ENCODE measurements around the gene ODC1.
A peak's percentile ranks its signal among the peaks of the same experiment; 100 is the strongest.

The ODC1 gene

GRCh38 chr2:10402062-10402585 lies 46.0 kb downstream of the ODC1 start:
- DNase-seq (ENCODE audit: low read depth in 2 of 3, low spot score in 2 of 3): no peak

GRCh38 chr2:10400978-10401951 lies 46.9 kb downstream of the ODC1 start:
- DNase-seq (ENCODE audit: low read depth in 2 of 3, low spot score in 2 of 3): no peak

GRCh38 chr2:10400568-10400977 lies 47.6 kb downstream of the ODC1 start:
- peak in 1 of 3 experiments; percentile 45 for DNase-seq (ENCODE audit: low read depth in 2 of 3, low spot score in 2 of 3)

GRCh38 chr2:10400002-10400401 lies 48.1 kb downstream of the ODC1 start:
- DNase-seq (ENCODE audit: low read depth in 2 of 3, low spot score in 2 of 3): no peak

- no peak for DNase-seq (ENCODE audit: low read depth in 2 of 3, low spot score in 2 of 3)
Measured at GRCh38 chr2:10399358-10399757, 48.8 kb downstream of the ODC1 start.

- no peak for DNase-seq (ENCODE audit: low read depth in 2 of 3, low spot score in 2 of 3)
Measured at GRCh38 chr2:10398496-10398895, 49.6 kb downstream of the ODC1 start.

GRCh38 chr2:10397878-10398277 lies 50.2 kb downstream of the ODC1 start:
- no peak for DNase-seq (ENCODE audit: low read depth in 2 of 3, low spot score in 2 of 3)

GRCh38 chr2:10397297-10397875 lies 50.7 kb downstream of the ODC1 start:
- DNase-seq (ENCODE audit: low read depth in 2 of 3, low spot score in 2 of 3): no peak

- no peak for DNase-seq (ENCODE audit: low read depth in 2 of 3, low spot score in 2 of 3)
Measured at GRCh38 chr2:10396464-10396863, 51.7 kb downstream of the ODC1 start.

GRCh38 chr2:10395893-10396292 lies 52.2 kb downstream of the ODC1 start:
- no peak for DNase-seq (ENCODE audit: low read depth in 2 of 3, low spot score in 2 of 3)

- DNase-seq (ENCODE audit: low read depth in 2 of 3, low spot score in 2 of 3): no peak
Measured at GRCh38 chr2:10393640-10393982, 54.5 kb downstream of the ODC1 start.

- DNase-seq (ENCODE audit: low read depth in 2 of 3, low spot score in 2 of 3): no peak
Measured at GRCh38 chr2:10392951-10393639, 55.0 kb downstream of the ODC1 start.

- DNase-seq (ENCODE audit: low read depth in 2 of 3, low spot score in 2 of 3): no peak
Measured at GRCh38 chr2:10392548-10392947, 55.6 kb downstream of the ODC1 start.

- DNase-seq (ENCODE audit: low read depth in 2 of 3, low spot score in 2 of 3): no peak
Measured at GRCh38 chr2:10392100-10392499, 56.0 kb downstream of the ODC1 start.

- no peak for DNase-seq (ENCODE audit: low read depth in 2 of 3, low spot score in 2 of 3)
Measured at GRCh38 chr2:10390369-10390801, 57.7 kb downstream of the ODC1 start.
